ENCODE results near the gene CCDC85C.

CCDC85C gene

DNA sequence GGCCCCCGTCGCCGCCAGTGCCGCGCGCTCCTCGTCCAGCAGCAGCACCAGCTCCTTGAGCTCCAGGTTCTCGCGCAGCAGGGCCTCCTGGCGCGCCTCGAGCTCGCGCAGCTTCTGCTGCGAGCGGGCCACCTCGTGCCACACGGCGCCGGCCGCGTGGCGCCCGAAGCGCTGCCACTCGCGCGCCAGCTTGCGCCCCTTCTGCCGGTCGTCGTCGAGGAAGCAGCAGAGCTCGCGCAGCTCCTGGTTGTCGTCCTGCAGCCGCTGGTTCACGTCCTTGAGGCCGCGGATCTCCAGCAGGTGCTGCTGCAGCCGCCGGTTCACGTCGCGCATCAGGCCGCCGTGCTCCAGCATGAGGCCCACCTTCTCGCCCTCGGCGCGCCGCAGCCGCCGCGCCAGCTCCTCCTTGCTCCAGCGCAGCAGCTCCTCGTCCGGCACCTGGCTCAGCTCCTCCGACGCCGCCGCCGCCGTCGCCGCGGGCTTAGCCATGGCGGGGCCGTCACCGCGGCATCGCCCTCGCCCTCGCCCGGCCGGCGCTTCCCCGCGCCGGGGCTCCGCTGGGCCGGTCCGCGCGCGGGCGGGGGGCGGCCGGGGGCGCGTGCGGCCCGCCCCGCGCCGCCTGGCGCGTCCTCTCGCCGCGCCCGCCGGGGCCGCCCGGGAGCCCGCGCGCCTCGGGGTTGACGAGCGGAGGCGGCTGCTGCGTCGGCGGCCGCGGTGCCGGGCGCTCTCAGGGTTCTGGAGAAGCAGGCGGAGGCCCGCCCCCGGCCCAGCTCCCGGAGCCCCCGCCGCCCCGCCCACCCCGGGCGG, at the start of gene CCDC85C:
Gene CCDC85C (minus strand): TSS at position 737 of the 807 bp plus-strand sequence. CDS start 248 bp downstream, at position 489.
- DNase-seq (ENCODE audit: low read depth): peak; percentile 36
- TF ChIP-seq, protein P1, sequence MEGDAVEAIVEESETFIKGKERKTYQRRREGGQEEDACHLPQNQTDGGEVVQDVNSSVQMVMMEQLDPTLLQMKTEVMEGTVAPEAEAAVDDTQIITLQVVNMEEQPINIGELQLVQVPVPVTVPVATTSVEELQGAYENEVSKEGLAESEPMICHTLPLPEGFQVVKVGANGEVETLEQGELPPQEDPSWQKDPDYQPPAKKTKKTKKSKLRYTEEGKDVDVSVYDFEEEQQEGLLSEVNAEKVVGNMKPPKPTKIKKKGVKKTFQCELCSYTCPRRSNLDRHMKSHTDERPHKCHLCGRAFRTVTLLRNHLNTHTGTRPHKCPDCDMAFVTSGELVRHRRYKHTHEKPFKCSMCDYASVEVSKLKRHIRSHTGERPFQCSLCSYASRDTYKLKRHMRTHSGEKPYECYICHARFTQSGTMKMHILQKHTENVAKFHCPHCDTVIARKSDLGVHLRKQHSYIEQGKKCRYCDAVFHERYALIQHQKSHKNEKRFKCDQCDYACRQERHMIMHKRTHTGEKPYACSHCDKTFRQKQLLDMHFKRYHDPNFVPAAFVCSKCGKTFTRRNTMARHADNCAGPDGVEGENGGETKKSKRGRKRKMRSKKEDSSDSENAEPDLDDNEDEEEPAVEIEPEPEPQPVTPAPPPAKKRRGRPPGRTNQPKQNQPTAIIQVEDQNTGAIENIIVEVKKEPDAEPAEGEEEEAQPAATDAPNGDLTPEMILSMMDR (IDR thresholded peaks at IDR 0.05; ENCODE audit: insufficient read depth, low read depth, low read length, missing control alignments): no peak
- peak within 1 kb of the TSS; percentile 83 for H3K4me3 ChIP-seq (ENCODE audit: low read depth, low read length)

DNA sequence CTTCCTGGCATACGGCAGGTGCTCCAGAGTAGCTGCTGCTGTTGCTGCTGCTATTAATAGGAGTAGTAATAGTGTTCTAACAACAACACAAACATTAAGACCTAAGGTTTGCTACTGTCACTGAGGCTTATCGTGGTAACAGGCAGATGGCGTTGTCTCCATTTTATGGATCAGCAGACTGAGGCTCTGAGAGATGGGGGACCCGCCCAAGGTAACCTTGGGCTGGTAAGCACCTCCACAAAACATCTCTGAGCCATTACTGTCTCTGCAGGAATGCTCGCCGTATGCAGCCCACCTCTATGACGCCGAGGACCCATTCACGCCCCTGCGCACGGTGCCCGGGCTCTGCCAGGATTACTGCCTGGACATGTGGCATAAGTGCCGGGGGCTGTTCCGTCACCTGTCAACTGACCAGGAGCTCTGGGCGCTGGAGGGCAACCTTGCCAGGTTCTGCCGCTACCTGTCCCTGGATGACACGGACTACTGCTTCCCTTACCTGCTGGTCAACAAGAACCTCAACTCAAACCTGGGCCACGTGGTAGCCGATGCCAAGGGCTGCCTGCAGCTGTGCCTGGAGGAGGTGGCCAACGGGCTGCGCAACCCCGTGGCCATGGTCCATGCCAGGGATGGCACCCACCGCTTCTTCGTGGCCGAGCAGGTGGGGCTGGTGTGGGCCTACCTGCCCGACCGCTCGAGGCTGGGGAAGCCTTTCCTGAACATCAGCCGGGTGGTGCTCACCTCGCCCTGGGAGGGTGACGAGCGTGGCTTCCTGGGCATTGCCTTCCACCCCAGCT, 48.1 kb upstream of the CCDC85C start:
- TF ChIP-seq, protein P1 (IDR thresholded peaks at IDR 0.05; ENCODE audit: insufficient read depth, low read depth, low read length, missing control alignments): no peak
- no peak overlapping the region for H3K4me3 ChIP-seq (ENCODE audit: low read depth, low read length)
- no peak for DNase-seq (ENCODE audit: low read depth)

DNA sequence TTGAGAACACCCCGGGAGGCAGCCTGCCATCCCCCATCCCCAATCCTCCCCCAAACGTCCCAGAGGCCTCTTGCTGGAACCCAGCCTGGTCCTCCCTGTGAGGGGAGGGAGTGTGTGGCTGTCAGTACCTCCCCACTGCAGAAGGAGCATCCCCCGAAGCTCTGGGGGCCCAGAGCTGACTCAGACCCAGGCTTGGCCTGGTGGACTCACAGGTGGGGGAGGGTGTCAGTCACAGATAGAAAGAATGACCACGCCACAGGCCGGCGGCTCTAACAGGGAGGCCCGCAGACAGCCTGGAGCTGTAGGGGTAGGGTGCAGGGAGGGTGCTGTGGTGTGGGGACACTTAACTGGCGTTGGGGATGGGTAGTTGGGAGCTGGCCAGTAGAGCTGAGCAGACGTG, 46.2 kb upstream of the CCDC85C start:
- DNase-seq (ENCODE audit: low read depth): no peak
- TF ChIP-seq, protein P1 (IDR thresholded peaks at IDR 0.05; ENCODE audit: insufficient read depth, low read depth, low read length, missing control alignments): no peak
- no peak overlapping the region for H3K4me3 ChIP-seq (ENCODE audit: low read depth, low read length)

DNA sequence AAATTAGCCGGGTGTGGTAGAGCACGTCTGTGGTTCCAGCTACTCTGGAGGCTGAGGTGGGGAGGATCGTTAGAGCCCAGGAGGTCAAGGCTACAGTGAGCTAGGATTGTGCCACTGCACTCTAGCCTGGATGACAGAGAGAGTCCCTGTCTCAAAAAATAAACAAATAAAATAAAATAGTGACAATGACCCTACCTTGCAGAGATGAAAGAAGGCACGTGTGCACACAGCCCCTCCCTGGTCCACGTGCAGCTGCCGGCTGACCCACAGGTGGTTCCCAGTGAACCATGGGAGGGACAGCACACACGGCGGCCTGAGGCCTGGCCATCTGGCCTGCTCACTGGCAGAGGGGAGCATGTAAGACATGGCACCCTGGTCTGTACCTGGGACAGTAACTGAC, 45.6 kb upstream of the CCDC85C start:
- no peak for DNase-seq (ENCODE audit: low read depth)
- TF ChIP-seq, protein P1 (IDR thresholded peaks at IDR 0.05; ENCODE audit: insufficient read depth, low read depth, low read length, missing control alignments): no peak
- no peak overlapping the region for H3K4me3 ChIP-seq (ENCODE audit: low read depth, low read length)

DNA sequence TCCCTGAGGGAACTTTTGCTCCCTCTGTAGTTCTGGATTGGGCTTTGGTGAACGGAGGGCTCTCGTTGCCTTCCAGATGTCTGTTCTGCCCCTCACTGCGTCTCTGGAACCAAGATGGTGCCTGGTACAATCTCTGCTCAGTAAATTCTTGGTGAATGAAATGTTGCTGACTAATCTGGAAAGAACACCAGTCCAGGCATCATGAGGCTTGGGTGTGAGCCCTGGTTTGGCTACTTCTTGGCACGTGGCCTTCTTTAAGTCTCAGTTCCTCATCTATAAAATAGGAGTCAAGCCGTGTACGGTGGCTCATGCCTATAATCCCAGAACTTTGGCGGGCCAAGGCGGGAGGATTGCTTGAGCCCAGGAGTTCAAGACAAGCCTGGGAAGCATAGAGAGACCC, 45.2 kb upstream of the CCDC85C start:
- no peak for DNase-seq (ENCODE audit: low read depth)
- no peak overlapping the region for H3K4me3 ChIP-seq (ENCODE audit: low read depth, low read length)
- TF ChIP-seq, protein P1 (IDR thresholded peaks at IDR 0.05; ENCODE audit: insufficient read depth, low read depth, low read length, missing control alignments): no peak

DNA sequence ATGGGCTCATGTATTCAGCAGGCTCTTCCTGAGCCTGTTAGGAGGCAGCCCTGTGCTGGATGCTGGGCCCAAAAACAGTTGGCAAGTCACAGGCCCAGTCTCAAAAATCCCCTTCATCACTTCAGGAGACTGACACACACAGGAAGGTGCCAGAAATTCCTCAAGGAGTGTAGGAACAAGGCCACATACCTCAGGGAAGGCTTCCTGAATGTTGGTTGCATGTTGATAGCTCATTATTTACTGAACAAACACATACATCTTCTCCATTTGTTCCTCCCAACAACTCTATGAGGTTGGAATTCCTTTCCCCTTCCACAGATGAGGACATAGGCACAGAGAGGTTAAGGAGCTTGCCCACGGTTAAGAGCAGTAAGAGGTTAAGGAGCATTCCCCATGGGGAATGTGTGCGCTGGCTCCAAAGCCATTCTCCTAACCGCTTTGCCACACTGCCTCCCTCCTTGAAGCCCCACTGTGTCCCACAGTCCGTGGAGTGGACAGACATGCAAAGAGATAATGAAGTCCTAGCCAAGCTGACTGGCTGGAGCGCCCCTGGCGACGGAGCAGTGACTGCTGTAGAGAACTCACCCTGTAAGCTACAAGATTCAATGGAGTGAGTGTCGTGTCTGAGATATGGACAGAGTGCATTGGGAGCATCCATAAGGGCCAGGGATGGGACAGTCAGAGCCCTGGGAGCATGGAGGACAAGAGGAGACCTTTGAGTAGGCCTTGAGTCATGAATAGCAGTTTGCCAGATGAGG, 44.2 kb upstream of the CCDC85C start:
- H3K4me3 ChIP-seq (ENCODE audit: low read depth, low read length): no peak overlapping the region
- DNase-seq (ENCODE audit: low read depth): no peak
- TF ChIP-seq, protein P1 (IDR thresholded peaks at IDR 0.05; ENCODE audit: insufficient read depth, low read depth, low read length, missing control alignments): no peak

Data from GM12865 (cell line).